HFF-Myc (cell line): ENCODE data around the gene OTX1.
A peak's percentile ranks its signal among the peaks of the same experiment; 100 is the strongest.

Experiments
- DNase-seq: peaks from one replicate; pipeline ENCODE4 v3.0.0-alpha.2; 2011; ENCODE audit warnings: low read depth; ENCODE audit errors: extremely low read depth
- H3K4me3 ChIP-seq: replicated peaks from 2 replicates; pipeline ENCODE4 v1.5.1; 2011; ENCODE audit warnings: low read depth, mild to moderate bottlenecking, control low read depth, low read length
- CTCF ChIP-seq: IDR thresholded peaks from 2 replicates; pipeline ENCODE4 v1.5.1; 2012; ENCODE audit warnings: mild to moderate bottlenecking, low read depth, low read length, control low read depth; ENCODE audit errors: missing control alignments

Gene OTX1

GRCh38 chr2:63044362-63045327 is 6.0 kb upstream of the OTX1 start:
- H3K4me3 ChIP-seq: no peak overlapping the region
- DNase-seq: no peak
- TF ChIP-seq CTCF: no peak

- TF ChIP-seq CTCF: no peak
- no peak overlapping the region for H3K4me3 ChIP-seq
- no peak for DNase-seq
These were observed 4.1 kb upstream of the OTX1 start for GRCh38 chr2:63046552-63046951.

DNA sequence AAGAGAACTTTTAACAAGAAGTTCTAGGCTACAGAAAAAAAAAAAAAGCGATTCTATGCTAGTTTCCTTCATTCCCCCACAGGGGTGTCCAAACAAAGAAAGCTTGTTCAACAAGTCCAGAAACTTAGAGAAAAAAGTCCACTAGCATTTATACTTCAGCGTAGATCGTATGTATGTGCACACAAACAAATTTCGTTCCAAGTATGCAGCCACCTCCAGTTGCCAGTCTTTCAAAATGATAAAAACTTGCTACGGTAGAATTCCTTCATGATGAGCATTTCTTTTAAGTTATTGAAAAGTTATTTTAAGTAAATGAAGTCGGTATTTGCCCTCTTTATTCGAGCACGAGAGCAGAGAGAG is 3.7 kb upstream of the OTX1 start:
- no peak for TF ChIP-seq CTCF
- no peak overlapping the region for H3K4me3 ChIP-seq
- no peak for DNase-seq

DNA sequence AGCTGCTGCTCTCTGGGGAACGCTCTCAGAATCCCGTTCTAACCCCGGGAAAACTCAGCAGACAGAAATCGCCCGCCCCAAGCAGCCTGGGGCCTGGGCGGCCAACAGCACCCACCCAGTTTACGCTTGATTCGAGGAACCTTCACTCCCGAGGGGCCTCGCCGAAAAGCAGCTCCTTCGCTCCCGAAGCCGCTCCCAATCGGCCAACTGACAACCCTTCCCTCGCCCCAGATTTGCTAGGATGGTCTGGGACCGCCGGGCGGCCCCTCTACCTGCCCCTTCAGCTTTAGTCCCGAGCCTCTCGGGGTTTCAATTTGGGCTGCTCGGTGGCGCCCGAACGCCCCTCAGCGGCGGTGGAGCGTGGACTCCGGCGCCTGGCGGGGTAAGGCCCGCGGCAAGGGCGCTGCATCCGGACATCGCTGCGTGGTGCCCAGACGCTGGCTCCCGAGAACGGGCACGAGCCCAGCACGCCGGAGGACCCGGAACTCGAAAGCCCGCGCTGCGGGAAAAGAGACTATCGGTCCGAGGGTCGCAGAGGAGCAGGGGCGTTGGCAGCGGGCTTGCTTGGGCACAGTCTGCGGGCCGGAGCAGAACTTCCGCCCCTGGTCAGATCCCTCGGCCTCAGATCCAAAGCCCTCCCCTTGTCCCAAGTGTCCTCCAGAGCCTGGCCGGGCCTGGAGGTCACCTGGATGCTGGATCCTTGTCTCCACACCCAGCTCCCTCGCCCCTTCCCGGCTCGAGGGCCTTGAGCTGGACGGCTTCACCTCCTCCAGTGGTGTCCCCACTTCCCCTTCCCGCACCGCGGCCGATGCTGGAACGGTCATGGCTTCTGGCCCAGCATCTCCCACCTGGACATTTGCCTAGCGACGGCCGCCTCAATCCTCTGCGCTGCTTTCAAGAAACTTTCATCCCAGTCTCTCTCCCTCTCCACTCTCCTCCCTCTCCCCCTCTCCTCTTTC is 3.0 kb upstream of the OTX1 start:
- H3K4me3 ChIP-seq: no peak overlapping the region
- no peak for DNase-seq
- no peak for TF ChIP-seq CTCF

DNA sequence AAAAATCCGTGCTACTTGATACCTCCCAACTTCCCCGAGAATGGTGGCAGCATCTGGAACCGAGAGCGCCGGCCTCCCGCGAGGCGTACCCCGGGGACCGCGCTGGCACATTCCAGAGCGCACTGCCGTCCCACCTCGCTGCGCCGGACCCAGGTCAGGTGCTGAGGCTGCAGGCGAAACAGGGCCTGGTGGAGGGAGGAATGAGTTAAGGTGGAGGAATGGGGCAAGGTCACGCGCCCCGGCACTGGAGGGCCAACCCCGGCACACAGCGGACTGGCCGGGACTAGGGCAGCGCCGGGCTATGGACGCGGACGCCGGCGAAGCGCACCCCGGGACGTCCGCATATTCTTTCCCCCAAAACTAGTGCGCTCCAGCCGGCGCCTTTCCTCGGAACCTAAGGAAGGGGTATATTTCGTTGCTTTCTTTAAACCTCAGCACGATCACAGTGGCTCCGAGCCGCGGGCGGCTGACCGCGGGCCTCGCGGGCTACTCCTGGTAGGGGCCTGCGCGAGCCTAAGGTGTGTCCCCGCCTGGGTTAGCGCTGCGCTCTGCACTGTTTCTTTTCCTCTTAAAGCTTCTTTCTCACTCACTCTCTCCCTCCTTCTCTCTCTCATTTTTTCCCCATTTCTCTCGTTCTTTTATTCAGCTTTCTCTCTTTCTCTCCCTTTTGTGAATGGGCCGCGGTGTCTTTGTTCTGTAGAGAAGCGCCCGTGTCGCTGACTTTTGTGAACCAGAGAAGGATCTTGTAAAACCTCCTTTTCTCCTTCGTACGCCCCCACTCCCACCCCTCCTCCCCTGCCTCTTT is 2.1 kb upstream of the OTX1 start:
- H3K4me3 ChIP-seq: no peak overlapping the region
- no peak for TF ChIP-seq CTCF
- no peak for DNase-seq

- no peak for TF ChIP-seq CTCF
- DNase-seq: no peak
- peak overlapping the region; percentile 48 for H3K4me3 ChIP-seq
These were observed 1.2 kb upstream of the OTX1 start for GRCh38 chr2:63049211-63049969.
